GM10847 (cell line): ENCODE results near the gene SLC8B1.

Experiments
- POLR2A ChIP-seq: IDR thresholded peaks from 2 replicates; pipeline ENCODE4 v1.6.1; 2011; ENCODE audit not compliant: insufficient read length; ENCODE audit errors: extremely low read depth

Gene SLC8B1

GRCh38 chr12:113334786-113335539 is at the start of gene SLC8B1:
TSS of gene SLC8B1 (minus strand) at chr12:113335109. CDS start at chr12:113332878, 2,231 bp downstream.
- peak; percentile 70 for TF ChIP-seq POLR2A

GRCh38 chr12:113382206-113382605 is 47.3 kb upstream of the SLC8B1 start:
- TF ChIP-seq POLR2A: no peak

- no peak for TF ChIP-seq POLR2A
Observed at GRCh38 chr12:113381220-113381619, 46.3 kb upstream of the SLC8B1 start.

- no peak for TF ChIP-seq POLR2A
Observed at GRCh38 chr12:113378291-113378690, 43.4 kb upstream of the SLC8B1 start.

GRCh38 chr12:113374823-113375428 is 40.0 kb upstream of the SLC8B1 start:
- TF ChIP-seq POLR2A: no peak

- no peak for TF ChIP-seq POLR2A
Observed at GRCh38 chr12:113373969-113374368, 39.1 kb upstream of the SLC8B1 start.

GRCh38 chr12:113373440-113373839 is 38.5 kb upstream of the SLC8B1 start:
- TF ChIP-seq POLR2A: no peak

- no peak for TF ChIP-seq POLR2A
Observed at GRCh38 chr12:113372371-113372770, 37.5 kb upstream of the SLC8B1 start.

- no peak for TF ChIP-seq POLR2A
Observed at GRCh38 chr12:113371808-113372207, 36.9 kb upstream of the SLC8B1 start.

- no peak for TF ChIP-seq POLR2A
Observed at GRCh38 chr12:113370923-113371682, 36.2 kb upstream of the SLC8B1 start.

- no peak for TF ChIP-seq POLR2A
Observed at GRCh38 chr12:113369391-113369985, 34.6 kb upstream of the SLC8B1 start.

- TF ChIP-seq POLR2A: no peak
Observed at GRCh38 chr12:113368331-113368730, 33.4 kb upstream of the SLC8B1 start.

- no peak for TF ChIP-seq POLR2A
Observed at GRCh38 chr12:113366827-113367226, 31.9 kb upstream of the SLC8B1 start.

- no peak for TF ChIP-seq POLR2A
Observed at GRCh38 chr12:113365639-113366395, 30.9 kb upstream of the SLC8B1 start.

- TF ChIP-seq POLR2A: no peak
Observed at GRCh38 chr12:113364698-113365097, 29.8 kb upstream of the SLC8B1 start.

- TF ChIP-seq POLR2A: no peak
Observed at GRCh38 chr12:113361574-113362370, 26.9 kb upstream of the SLC8B1 start.
